Prostate gland (tissue), 2 donors: ENCODE results near the gene FBH1. TPM values are rescaled to one million over a fixed set of nuclear protein-coding genes. Genes with fewer than 3 reads are reported as not detected.

Source experiments
- DNase-seq: peaks from one replicate; pipeline ENCODE4 v3.0.0-alpha.2; 2019; ENCODE audit warnings: low spot score
- H3K27ac ChIP-seq, 2 donors: fragments of 200-600 bp; sonication (generic); 2 replicates each; pipeline ENCODE4 v1.5.1; 2017 to 2019
- H3K27me3 ChIP-seq: fragments of 200-600 bp; sonication (generic); replicated peaks from 2 replicates; pipeline ENCODE4 v1.5.1; 2019; ENCODE audit not compliant: insufficient read depth
- H3K36me3 ChIP-seq, 2 donors: fragments of 200-600 bp; sonication (generic); 1 replicate in 1 of 2; 2 replicates in 1 of 2; pipeline versions ENCODE4 v1.5.1 to v1.8.1; 2017 to 2019
- H3K4me1 ChIP-seq: fragments of 200-600 bp; sonication (generic); replicated peaks from 2 replicates; pipeline ENCODE4 v1.5.1; 2019
- H3K4me3 ChIP-seq, 2 donors: fragments of 200-600 bp; sonication (generic); 2 replicates each; pipeline ENCODE4 v1.5.1; 2017 to 2019
- H3K9me3 ChIP-seq: fragments of 200-600 bp; sonication (generic); 2 replicates; pipeline ENCODE4 v1.5.1; 2017
- CTCF ChIP-seq, 4 experiments: fragments of 200-600 bp in 2 of 4; fragments of 450-650 bp in 2 of 4; sonication (generic) in 2 of 4; IDR thresholded peaks; 1 replicate in 3 of 4; 2 replicates in 1 of 4; pipeline ENCODE4 v1.5.1; 2016 to 2019; ENCODE audit warnings: antibody characterized with exemption in 4 of 4, mild to moderate bottlenecking in 2 of 4, moderate library complexity in 2 of 4
- POLR2A ChIP-seq: fragments of 450-650 bp; IDR thresholded peaks from one replicate; pipeline ENCODE4 v1.6.1; 2016; ENCODE audit warnings: antibody characterized with exemption, mild to moderate bottlenecking
- POLR2AphosphoS5 ChIP-seq: sonication (generic); formaldehyde crosslinking; IDR thresholded peaks from one replicate; pipeline ENCODE4 v1.6.1; 2017; ENCODE audit warnings: antibody characterized with exemption
- WGBS: methylation state at CpG from one replicate; pipeline ENCODE4 v1.1.5; 2018; 5-methylcytosine and 5-hydroxymethylcytosine counted together
- intact Hi-C: fragments of 100-400 bp; cut with DNase I; formaldehyde crosslinking; loops from one replicate; pipeline ENCODE4 v1.14.2; 2022
- total RNA-seq, 2 donors: library from RNA; depleted of rRNA; stranded (reverse); fragments of >200 nt; gene quantifications; one replicate each; pipeline ENCODE4 v1.1.0, GENCODE V29; 2016

Gene FBH1
- total RNA-seq, 2 donors from 2014 or later, result 75.0 to 172 TPM

- Histone ChIP-seq H3K9me3 (no peaks in the 10 kb centered on the region), H3K4me3 (no peak overlapping the region), H3K4me1 (no peaks in the 10 kb centered on the region), H3K36me3 (no peaks in the 10 kb centered on the region), H3K27ac (no peak overlapping the region), H3K27me3 (no peaks in the 10 kb centered on the region)
- intact Hi-C loops, result no loop called here
- TF ChIP-seq CTCF (IDR thresholded peaks at IDR 0.05), result no peak
- no peak for TF ChIP-seq POLR2AphosphoS5
- TF ChIP-seq POLR2A, result no peak
- 86% methylated on average over 5 of the region's 5 CpGs for WGBS
- no peak for DNase-seq
Observed at GRCh38 chr10:5953676-5954075, 63.6 kb downstream of the FBH1 start.

- Histone ChIP-seq H3K27ac (no peak overlapping the region), H3K4me3 (no peak overlapping the region), H3K27me3 (no peaks in the 10 kb centered on the region), H3K9me3 (no peaks in the 10 kb centered on the region), H3K4me1 (no peaks in the 10 kb centered on the region), H3K36me3 (no peaks in the 10 kb centered on the region)
- TF ChIP-seq CTCF (IDR thresholded peaks at IDR 0.05) (no peak), POLR2A (no peak), POLR2AphosphoS5 (no peak)
- intact Hi-C loops, result no loop called here
- DNase-seq, result no peak
- 83% methylated on average over 17 of the region's 17 CpGs for WGBS
Observed at GRCh38 chr10:5956146-5956936, 66.3 kb downstream of the FBH1 start.

- no peak overlapping the region for H3K27ac ChIP-seq
- H3K4me1 ChIP-seq, result no peaks in the 10 kb centered on the region
- no peak for DNase-seq
- H3K27me3 ChIP-seq, result no peaks in the 10 kb centered on the region
- no peaks in the 10 kb centered on the region for H3K36me3 ChIP-seq
- no peak overlapping the region for H3K4me3 ChIP-seq
- no peaks in the 10 kb centered on the region for H3K9me3 ChIP-seq
- TF ChIP-seq POLR2A, result no peak
- no peak for TF ChIP-seq CTCF (IDR thresholded peaks at IDR 0.05)
- TF ChIP-seq POLR2AphosphoS5, result no peak
- 58% methylated on average over 2 of the region's 2 CpGs for WGBS
- intact Hi-C loops, result no loop called here
Observed at GRCh38 chr10:5958077-5958476, 68.0 kb downstream of the FBH1 start.

- H3K36me3 ChIP-seq, result no peaks in the 10 kb centered on the region
- no peaks in the 10 kb centered on the region for H3K4me1 ChIP-seq
- no peaks in the 10 kb centered on the region for H3K9me3 ChIP-seq
- no peaks in the 10 kb centered on the region for H3K27me3 ChIP-seq
- WGBS, result 57% methylated on average over 6 of the region's 6 CpGs
- no peak for DNase-seq
- no peak overlapping the region for H3K4me3 ChIP-seq
- no peak overlapping the region for H3K27ac ChIP-seq
- intact Hi-C loops, result no loop called here
- no peak for TF ChIP-seq CTCF (IDR thresholded peaks at IDR 0.05)
- no peak for TF ChIP-seq POLR2AphosphoS5
- no peak for TF ChIP-seq POLR2A
Observed at GRCh38 chr10:5958675-5959074, 68.6 kb downstream of the FBH1 start.

GRCh38 chr10:5959142-5959541, 69.1 kb downstream of the FBH1 start:
- H3K9me3 ChIP-seq, result no peaks in the 10 kb centered on the region
- no peaks in the 10 kb centered on the region for H3K36me3 ChIP-seq
- DNase-seq, result no peak
- H3K27me3 ChIP-seq, result no peaks in the 10 kb centered on the region
- H3K27ac ChIP-seq, result no peak overlapping the region
- H3K4me3 ChIP-seq, result no peak overlapping the region
- WGBS, result 90% methylated on average over 5 of the region's 5 CpGs
- no peaks in the 10 kb centered on the region for H3K4me1 ChIP-seq
- TF ChIP-seq CTCF (IDR thresholded peaks at IDR 0.05) (no peak), POLR2A (no peak), POLR2AphosphoS5 (no peak)
- intact Hi-C loops, result no loop called here
